ENCODE data around the gene APBA2.

GRCh38 chr15:28978661-28979060, 92.9 kb downstream of the APBA2 start:
- no peak for TF ChIP-seq POLR2A (IDR thresholded peaks at IDR 0.05)
- no peak for TF ChIP-seq CTCF (IDR thresholded peaks at IDR 0.05)

Data from sigmoid colon (tissue), 3 donors.